Activated T-helper 2 cell treated with anti-CD3 and anti-CD28 coated beads, Interferon-gamma antibody, Interleukin-2, Interleukin-4, amounts not matched to agents 10 μg/mL and 5 μg/mL and 100 μg/mL, durations not matched to agents 14 hours and 24 hours and 36 hours (primary cell): ENCODE measurements around the gene ATP6V0D1. TPM values are rescaled to one million over a fixed set of nuclear protein-coding genes. Genes with fewer than 3 reads are reported as not detected.

Source experiments
- DNase-seq: peaks from one replicate; pipeline ENCODE4 v3.0.0; 2021; ENCODE audit warnings: low spot score
- H3K27ac Mint-ChIP-seq: one replicate; pipeline ENCODE4 v1.8.0; 2021; ENCODE audit warnings: mixed read lengths
- H3K27me3 Mint-ChIP-seq: one replicate; pipeline ENCODE4 v1.8.0; 2021; ENCODE audit warnings: low read depth, mixed read lengths
- H3K36me3 Mint-ChIP-seq: one replicate; pipeline ENCODE4 v1.8.0; 2021; ENCODE audit warnings: low read depth, mixed read lengths
- H3K4me1 Mint-ChIP-seq: one replicate; pipeline ENCODE4 v1.8.0; 2021; ENCODE audit warnings: low read depth, mixed read lengths
- H3K4me3 Mint-ChIP-seq: one replicate; pipeline ENCODE4 v1.8.0; 2021; ENCODE audit warnings: low read depth, mild to moderate bottlenecking, moderate library complexity, mixed read lengths
- H3K9me3 Mint-ChIP-seq: one replicate; pipeline ENCODE4 v1.8.0; 2021; ENCODE audit warnings: mixed read lengths
- intact Hi-C: fragments of 100-400 bp; cut with micrococcal nuclease; formaldehyde crosslinking; loops from one replicate; pipeline ENCODE4 v1.15.1; 2023
- total RNA-seq: library from RNA; stranded (reverse); gene quantifications from 2 replicates; pipeline ENCODE4 v1.2.3, GENCODE V29; 2022

Gene ATP6V0D1
- total RNA-seq, 1 donor from 2014 or later: 31.5 TPM

DNA sequence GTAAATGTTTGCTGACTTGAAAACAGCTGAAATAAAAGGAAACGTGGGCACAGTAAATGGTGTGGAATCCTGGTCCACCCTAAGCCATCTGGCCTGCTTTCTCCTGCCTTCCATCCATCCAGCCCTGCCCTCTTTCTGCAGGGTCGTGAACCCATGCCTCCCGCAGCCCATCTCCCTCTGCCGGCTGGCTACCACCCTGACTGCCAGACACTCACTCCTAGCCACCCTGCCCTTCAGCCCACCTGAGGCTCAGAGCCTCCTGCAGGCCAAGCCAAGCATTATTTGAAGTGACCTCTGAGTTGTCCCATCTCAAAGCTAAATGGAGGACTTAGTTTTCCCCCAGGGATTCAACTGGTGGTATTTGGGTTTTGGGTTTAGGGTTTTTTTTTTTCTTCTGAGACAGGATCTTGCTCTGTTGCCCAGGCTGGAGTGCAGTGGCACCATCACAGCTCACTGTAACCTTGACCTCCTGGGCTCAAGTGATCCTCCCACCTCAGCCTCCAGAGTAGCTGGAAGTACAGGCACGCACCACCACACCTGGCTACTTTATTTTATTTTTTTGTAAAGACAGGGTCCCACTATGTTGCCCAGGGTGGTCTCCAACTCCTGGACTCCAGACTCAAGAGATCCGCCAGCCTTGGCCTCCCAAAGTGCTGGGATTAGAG is 73.0 kb downstream of the ATP6V0D1 start:
- intact Hi-C loops: no loop called here
- Mint-ChIP-seq H3K9me3 (no peaks in the 10 kb centered on the region), H3K4me1 (no peaks in the 10 kb centered on the region), H3K27me3 (peaks cover 4% of the 10 kb centered on the region), H3K36me3 (no peaks in the 10 kb centered on the region), H3K4me3 (no peak overlapping the region), H3K27ac (no peak overlapping the region)
- DNase-seq: no peak

DNA sequence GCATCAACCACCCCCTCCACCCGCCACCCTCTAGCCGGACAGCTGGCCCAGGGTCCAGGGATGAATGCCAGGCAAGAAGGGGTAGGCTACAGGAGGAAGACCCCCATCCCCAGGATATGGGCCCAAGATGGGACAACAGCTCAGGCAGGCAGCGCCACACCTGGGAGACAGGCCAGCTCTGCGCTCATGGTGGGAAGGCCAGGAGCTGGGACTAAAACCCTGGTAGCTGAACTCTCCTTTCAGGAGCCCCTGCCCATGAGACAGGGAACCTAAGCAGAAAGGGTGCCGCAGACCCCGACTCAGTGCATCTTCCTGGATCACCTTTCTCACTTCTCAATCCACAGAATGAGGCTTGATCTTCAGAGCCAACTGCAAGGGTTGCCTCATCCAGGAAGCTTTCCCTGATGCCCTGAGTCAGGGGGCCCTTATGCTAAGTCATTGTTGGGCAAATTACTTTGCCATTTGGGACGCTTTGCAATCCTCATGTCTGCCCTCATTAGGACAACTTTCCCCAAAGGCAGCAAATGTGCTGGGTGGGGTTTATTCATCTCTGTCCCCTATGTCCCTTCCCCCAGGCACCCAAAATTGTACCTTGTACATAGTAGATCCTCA is 73.7 kb downstream of the ATP6V0D1 start:
- H3K4me3 Mint-ChIP-seq: no peak overlapping the region
- no peaks in the 10 kb centered on the region for H3K4me1 Mint-ChIP-seq
- no peaks in the 10 kb centered on the region for H3K36me3 Mint-ChIP-seq
- H3K27ac Mint-ChIP-seq: no peak overlapping the region
- DNase-seq: no peak
- intact Hi-C loops: no loop called here
- H3K9me3 Mint-ChIP-seq: no peaks in the 10 kb centered on the region
- H3K27me3 Mint-ChIP-seq: peaks cover 4% of the 10 kb centered on the region

DNA sequence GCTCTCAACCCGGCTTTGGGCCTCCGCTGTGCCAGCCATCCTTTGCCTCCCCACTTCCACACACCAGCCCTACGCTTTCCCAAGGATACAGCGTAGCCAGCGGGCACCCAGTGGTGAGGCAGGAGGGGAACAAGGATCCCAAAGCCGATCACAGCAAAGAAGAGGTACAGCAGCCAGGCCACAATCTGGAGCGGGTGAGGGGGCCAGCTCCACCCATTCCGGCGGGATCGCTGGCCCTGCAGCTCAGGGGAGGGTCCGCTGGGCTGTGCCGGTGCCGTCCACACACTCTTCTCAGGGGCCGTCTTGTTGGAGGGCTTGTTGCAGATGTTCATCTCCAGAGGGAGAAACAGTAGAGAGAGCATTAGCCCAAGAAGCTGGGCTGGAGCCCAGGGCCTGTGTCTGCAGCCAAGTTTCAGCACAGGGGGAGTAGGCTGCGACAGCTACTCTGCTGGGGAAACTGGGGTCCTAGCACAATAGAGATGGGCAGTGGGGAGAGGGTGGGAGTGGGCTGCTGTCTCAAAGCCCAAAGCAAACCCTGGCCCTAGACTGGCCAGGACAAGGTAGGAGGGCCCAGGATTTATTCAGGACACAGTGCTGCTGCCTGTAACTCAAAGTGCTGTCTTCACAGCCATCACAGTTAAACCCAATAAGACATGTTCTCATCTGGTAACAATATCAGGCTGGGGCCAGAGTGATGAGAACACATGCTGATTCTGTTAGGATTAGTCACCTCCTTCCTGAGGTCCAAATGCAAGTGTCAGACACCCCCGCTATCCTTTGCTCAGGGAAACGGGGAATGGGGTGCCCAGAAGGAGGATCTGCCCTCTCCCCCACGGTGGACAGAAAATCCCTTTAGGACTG is 74.6 kb downstream of the ATP6V0D1 start:
- DNase-seq: no peak
- no peaks in the 10 kb centered on the region for H3K4me1 Mint-ChIP-seq
- peaks cover 7% of the 10 kb centered on the region for H3K27me3 Mint-ChIP-seq
- intact Hi-C loops: no loop called here
- H3K9me3 Mint-ChIP-seq: no peaks in the 10 kb centered on the region
- no peak overlapping the region for H3K4me3 Mint-ChIP-seq
- H3K36me3 Mint-ChIP-seq: no peaks in the 10 kb centered on the region
- H3K27ac Mint-ChIP-seq: no peak overlapping the region

DNA sequence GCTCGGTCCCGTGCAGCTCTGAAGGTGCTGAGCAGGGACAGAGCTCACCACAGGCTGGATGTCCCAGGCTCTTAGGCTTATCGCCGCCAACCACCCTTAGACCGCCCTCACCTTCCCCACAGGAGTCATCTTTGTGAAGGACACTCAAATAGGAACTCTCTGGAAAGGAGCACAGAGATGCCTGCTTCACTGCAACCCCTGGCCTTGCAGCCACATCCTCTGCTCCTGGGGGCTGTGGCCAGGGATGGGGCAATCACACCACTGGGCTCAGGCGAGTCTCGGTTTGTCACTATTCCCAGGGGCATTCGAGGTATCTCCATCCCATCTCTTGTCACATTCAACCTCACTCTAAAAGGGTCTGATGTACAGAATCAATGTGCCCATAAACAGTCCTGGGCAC is 75.6 kb downstream of the ATP6V0D1 start:
- DNase-seq: no peak
- intact Hi-C loops: no loop called here
- H3K27ac Mint-ChIP-seq: no peak overlapping the region
- no peaks in the 10 kb centered on the region for H3K9me3 Mint-ChIP-seq
- no peaks in the 10 kb centered on the region for H3K4me1 Mint-ChIP-seq
- H3K27me3 Mint-ChIP-seq: peaks cover 6% of the 10 kb centered on the region
- H3K36me3 Mint-ChIP-seq: no peaks in the 10 kb centered on the region
- no peak overlapping the region for H3K4me3 Mint-ChIP-seq

DNA sequence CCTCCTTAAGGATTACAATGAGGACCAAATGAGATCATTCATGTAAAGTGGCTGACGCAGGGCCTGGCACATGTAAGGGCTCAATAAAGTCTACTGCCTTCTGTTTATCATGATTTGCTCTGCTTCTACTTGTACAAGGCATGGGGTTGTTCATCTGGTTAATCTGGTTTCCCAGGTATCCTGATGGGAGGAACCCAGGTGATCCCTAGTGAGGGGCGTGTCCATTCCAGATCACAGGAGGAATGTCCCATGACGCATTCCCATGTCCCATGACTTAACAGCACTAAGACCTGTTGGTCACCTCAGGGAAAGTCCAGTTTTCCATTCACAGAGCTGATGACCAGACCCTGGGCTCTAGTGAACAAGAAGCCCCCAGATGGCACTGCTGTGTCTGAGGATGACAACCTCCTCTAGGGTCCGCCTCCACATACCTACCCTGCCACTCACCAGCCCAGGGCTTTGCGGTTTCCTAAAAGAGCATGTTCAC is 76.2 kb downstream of the ATP6V0D1 start:
- Mint-ChIP-seq H3K4me3 (no peak overlapping the region), H3K27ac (no peak overlapping the region), H3K36me3 (no peaks in the 10 kb centered on the region), H3K27me3 (peaks cover 6% of the 10 kb centered on the region), H3K4me1 (no peaks in the 10 kb centered on the region), H3K9me3 (no peaks in the 10 kb centered on the region)
- no peak for DNase-seq
- intact Hi-C loops: loop anchor here (5.0 kb wide), 1 partner anchor 57 kb away; no protein-coding TSS in a partner anchor

DNA sequence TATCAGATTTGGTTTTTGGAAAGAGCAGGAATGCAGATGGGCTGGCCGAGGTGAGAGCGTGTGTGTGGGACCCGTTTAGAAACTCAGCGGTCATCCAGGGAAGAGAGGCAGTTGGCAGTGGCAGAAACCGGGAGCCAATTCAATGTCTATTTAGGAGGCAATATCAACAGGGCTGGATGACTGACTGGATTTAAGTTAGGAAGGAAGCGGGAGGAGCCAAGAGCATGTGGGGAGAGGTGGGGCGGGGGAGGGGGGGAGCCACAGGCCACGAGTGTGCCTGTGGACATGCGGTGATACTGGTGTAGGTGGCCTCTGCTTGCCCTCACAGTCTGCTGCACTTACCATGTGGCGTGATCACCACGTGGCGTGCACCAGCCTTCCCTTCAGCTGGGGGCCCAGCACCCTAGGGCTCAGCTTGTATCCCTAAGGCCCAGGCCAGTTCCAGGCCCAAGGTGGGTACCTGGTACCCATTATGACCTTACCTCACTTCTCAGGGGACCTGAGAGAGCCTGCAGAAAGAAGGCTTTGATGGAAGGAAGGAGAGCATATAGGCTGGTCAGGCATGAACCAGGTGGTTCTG is 76.9 kb downstream of the ATP6V0D1 start:
- intact Hi-C loops: loop anchor here (5.0 kb wide), 1 partner anchor 57 kb away; no protein-coding TSS in a partner anchor
- Mint-ChIP-seq H3K4me1 (no peaks in the 10 kb centered on the region), H3K36me3 (no peaks in the 10 kb centered on the region), H3K27ac (no peak overlapping the region), H3K4me3 (no peak overlapping the region), H3K27me3 (peaks cover 6% of the 10 kb centered on the region), H3K9me3 (no peaks in the 10 kb centered on the region)
- no peak for DNase-seq

DNA sequence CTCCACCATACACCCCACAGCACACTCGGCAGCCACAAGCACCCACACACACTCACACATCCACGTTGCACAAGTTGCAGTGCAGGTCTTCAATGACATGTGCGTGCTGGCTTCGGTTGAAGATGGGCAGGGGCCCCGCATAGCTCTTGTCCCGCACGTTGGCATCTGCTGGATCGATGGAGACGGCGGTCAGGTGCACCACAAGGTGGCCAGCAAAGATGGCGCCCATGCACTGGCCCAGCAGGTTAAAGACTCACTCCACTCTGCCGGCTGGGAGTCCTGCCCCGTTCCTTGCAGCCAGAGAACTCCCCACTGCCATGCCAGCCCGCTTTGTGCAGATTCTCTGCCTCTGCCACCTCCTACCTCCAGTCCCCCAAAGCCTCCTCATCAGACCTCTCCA is 80.1 kb downstream of the ATP6V0D1 start:
- Mint-ChIP-seq H3K27ac (no peak overlapping the region), H3K36me3 (no peaks in the 10 kb centered on the region), H3K9me3 (no peaks in the 10 kb centered on the region), H3K27me3 (peaks cover 9% of the 10 kb centered on the region), H3K4me1 (no peaks in the 10 kb centered on the region), H3K4me3 (no peak overlapping the region)
- intact Hi-C loops: loop anchor here (5.0 kb wide), 1 partner anchor 54 kb away; no protein-coding TSS in a partner anchor
- DNase-seq: no peak

DNA sequence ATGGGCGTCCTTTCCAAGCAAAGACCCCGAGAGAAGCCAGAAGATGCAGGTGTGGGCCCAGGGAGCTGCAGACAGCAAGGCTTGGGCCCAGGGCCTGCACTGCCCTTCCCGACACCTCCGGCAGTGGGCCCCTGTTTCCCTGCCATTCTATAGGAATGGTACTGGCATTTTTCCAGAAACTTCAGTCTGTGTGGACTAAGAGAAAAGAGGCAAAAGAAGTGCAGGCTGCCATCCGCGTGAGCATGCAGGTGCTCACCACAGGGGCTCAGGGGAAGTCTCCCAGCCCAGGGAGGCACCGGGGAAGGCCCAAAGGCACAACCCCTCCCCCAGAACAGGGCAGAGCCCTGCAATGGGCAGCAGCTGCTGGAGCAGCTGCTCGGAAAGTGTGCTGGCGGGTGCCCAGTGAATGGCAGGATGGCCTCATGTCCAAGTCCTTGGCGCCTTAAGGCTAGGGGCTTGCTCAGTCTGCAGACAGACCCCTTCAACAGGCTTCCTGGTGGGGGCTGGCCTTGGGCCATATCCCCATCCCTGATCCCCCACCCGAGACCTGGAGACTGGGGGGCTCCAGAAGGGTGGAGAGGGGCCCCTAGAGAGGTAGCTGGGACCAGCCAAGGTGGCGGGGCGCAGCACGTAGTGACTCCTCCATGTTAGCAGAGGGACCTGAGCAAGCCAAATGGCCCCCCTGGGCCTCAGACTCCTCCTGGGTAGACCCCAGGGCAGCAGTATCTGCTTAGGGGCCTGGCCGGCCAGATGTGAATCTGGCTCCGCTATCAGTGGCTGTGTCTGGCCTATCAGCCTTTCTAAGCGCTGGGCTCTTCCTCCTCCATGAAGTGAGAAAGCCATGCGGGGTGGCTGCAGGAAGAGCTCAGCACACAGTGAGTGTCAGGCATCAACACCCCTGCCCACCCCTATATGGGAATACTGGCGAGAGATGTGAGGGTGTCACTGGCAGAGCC is 80.9 kb downstream of the ATP6V0D1 start:
- H3K36me3 Mint-ChIP-seq: no peaks in the 10 kb centered on the region

DNA sequence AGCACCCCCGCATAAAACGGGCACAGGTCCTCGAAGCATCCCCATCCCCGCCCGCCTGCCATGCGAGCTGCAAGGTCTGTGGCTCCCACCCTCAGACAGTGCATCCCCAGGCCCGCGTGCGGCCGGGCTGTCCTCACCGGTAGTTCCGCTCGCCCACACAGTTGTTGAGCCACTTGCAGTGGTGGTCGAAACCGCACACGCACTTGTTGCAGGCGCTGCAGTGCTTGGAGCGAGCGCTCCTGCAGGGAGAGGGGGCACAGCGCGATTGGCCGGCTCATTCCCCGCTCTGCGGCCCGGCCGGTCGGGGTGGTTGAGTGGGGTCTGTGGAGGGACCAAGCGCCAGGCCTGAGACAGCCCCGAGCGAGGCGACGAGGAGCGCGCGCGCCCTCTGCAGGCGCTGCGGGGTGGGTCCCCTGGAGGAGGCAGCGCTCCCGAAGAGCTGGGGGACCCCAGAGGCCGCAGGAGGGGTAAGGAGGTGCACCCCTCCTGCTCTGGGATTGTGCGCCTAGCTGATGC is 81.7 kb downstream of the ATP6V0D1 start:
- no peak overlapping the region for H3K27ac Mint-ChIP-seq
- DNase-seq: peak; percentile 36
- no peak overlapping the region for H3K4me3 Mint-ChIP-seq
- no peaks in the 10 kb centered on the region for H3K9me3 Mint-ChIP-seq
- H3K4me1 Mint-ChIP-seq: peaks cover under 1% of the 10 kb centered on the region
- H3K27me3 Mint-ChIP-seq: peaks cover 21% of the 10 kb centered on the region
- H3K36me3 Mint-ChIP-seq: no peaks in the 10 kb centered on the region
- intact Hi-C loops: loop anchor here (1.0 to 5.0 kb wide), 2 partner anchors 120 to 137 kb away; partner anchors contain the start of gene PLEKHG4

More for the DNA sequence above, 80.9 kb downstream of the ATP6V0D1 start:
- no peaks in the 10 kb centered on the region for H3K9me3 Mint-ChIP-seq
- intact Hi-C loops: loop anchor here (1.0 to 5.0 kb wide), 3 partner anchors 53 to 138 kb away; partner anchors contain the start of gene PLEKHG4
- no peak overlapping the region for H3K4me3 Mint-ChIP-seq
- no peak overlapping the region for H3K27ac Mint-ChIP-seq
- H3K27me3 Mint-ChIP-seq: peaks cover 18% of the 10 kb centered on the region
- no peak for DNase-seq
- no peaks in the 10 kb centered on the region for H3K4me1 Mint-ChIP-seq

DNA sequence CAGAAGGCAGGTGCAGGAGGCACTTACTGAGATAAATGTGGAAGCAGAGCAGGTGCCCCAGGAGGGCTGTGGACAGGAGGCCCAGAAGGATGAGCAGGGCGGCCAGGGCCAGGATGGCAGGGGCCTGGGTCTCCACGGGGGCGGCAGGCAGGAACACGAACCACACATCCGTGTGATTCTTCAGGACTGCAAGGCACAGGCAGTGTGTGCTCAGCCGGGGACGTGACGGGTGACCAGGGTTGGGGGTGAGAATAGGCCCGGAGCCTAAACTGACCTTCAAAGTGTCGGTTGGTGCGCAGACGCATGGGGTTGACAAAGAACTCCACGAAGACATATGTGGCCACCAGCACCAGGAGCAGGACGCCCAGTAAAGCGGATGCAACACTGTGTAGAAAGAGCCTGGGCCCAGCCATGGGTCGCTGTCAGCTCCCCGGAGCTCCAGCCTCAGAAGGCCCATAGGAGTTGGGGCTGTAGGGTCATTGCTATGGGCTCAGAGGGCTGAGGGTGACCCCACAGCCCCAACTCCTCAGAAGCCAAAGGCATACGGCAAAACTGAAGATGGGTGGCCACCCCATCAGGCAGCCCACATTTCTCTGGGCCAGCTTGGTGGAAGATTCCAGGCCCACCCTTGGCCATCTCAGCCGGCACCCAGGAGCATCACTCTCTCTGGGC is 82.3 kb downstream of the ATP6V0D1 start:
- no peaks in the 10 kb centered on the region for H3K36me3 Mint-ChIP-seq
- intact Hi-C loops: loop anchor here (1.0 to 5.0 kb wide), 2 partner anchors 119 to 136 kb away; partner anchors contain the start of gene PLEKHG4
- no peak for DNase-seq
- H3K27ac Mint-ChIP-seq: no peak overlapping the region
- H3K4me1 Mint-ChIP-seq: peaks cover 4% of the 10 kb centered on the region
- peaks cover 26% of the 10 kb centered on the region for H3K27me3 Mint-ChIP-seq
- H3K9me3 Mint-ChIP-seq: no peaks in the 10 kb centered on the region
- H3K4me3 Mint-ChIP-seq: no peak overlapping the region
